ENCODE data around the gene PHC1. TPM values are rescaled to one million over a fixed set of nuclear protein-coding genes. Genes with fewer than 3 reads are reported as not detected.
"Not testable (repeated sequence)": the region's sequence is repeated elsewhere in the genome, so short reads cannot be mapped to it uniquely, and the experiment has no call there.

PHC1 gene
- total and polyA plus RNA-seq, 8 donors: 4.3 to 176 (median 18.5) TPM

- intact Hi-C loops (cut with DNase I; ENCODE audit: low total_unique reads): no loop called here
- no peak for TF ChIP-seq EP300 (IDR thresholded peaks at IDR 0.05)
- TF ChIP-seq, protein P1, sequence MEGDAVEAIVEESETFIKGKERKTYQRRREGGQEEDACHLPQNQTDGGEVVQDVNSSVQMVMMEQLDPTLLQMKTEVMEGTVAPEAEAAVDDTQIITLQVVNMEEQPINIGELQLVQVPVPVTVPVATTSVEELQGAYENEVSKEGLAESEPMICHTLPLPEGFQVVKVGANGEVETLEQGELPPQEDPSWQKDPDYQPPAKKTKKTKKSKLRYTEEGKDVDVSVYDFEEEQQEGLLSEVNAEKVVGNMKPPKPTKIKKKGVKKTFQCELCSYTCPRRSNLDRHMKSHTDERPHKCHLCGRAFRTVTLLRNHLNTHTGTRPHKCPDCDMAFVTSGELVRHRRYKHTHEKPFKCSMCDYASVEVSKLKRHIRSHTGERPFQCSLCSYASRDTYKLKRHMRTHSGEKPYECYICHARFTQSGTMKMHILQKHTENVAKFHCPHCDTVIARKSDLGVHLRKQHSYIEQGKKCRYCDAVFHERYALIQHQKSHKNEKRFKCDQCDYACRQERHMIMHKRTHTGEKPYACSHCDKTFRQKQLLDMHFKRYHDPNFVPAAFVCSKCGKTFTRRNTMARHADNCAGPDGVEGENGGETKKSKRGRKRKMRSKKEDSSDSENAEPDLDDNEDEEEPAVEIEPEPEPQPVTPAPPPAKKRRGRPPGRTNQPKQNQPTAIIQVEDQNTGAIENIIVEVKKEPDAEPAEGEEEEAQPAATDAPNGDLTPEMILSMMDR (IDR thresholded peaks at IDR 0.05): no peak
- no peak for TF ChIP-seq POLR2AphosphoS5 (IDR thresholded peaks at IDR 0.05)
- TF ChIP-seq POLR2A (IDR thresholded peaks at IDR 0.05): no peak
- peak; percentile 49 to 82 for DNase-seq
- peaks cover 14 to 39% (median 29%) of the 10 kb centered on the region in 4 donors for H3K4me1 ChIP-seq
- WGBS, 5 donors: 1 to 4% (median 2%) methylated on average over 18 to 28 of the region's 35 CpGs
- H3K36me3 ChIP-seq: peaks cover 3 to 17% (median 13%) of the 10 kb centered on the region in 4 donors
- peak overlapping the region; percentile 30 to 92 (median 86) for H3K27ac ChIP-seq
- no peaks in the 10 kb centered on the region for H3K27me3 ChIP-seq
- H3K9me3 ChIP-seq: no peaks in the 10 kb centered on the region
- H3K4me3 ChIP-seq: peak overlapping the region; percentile 56 to 78 (median 68)
Observed at GRCh38 chr12:8914716-8915526, 612 bp downstream of the PHC1 start.

GRCh38 chr12:8916154-8916553, 1.8 kb downstream of the PHC1 start:
- H3K9me3 ChIP-seq: no peaks in the 10 kb centered on the region
- intact Hi-C loops (cut with DNase I; ENCODE audit: low total_unique reads): no loop called here
- H3K27ac ChIP-seq: no peak overlapping the region
- TF ChIP-seq, protein P1 (IDR thresholded peaks at IDR 0.05): no peak
- no peak for TF ChIP-seq POLR2A (IDR thresholded peaks at IDR 0.05)
- TF ChIP-seq POLR2AphosphoS5 (IDR thresholded peaks at IDR 0.05): no peak
- TF ChIP-seq EP300 (IDR thresholded peaks at IDR 0.05): no peak
- no peaks in the 10 kb centered on the region for H3K27me3 ChIP-seq
- H3K4me1 ChIP-seq: peaks cover 14 to 39% (median 29%) of the 10 kb centered on the region in 4 donors
- no peak overlapping the region for H3K4me3 ChIP-seq
- no peak for DNase-seq
- peaks cover 9 to 29% (median 25%) of the 10 kb centered on the region in 4 donors for H3K36me3 ChIP-seq

GRCh38 chr12:8917031-8917430, 2.7 kb downstream of the PHC1 start:
- WGBS, 5 donors: 73 to 78% (median 76%) methylated on average over 3 of the region's 3 CpGs
- TF ChIP-seq EP300 (IDR thresholded peaks at IDR 0.05) (no peak), POLR2AphosphoS5 (IDR thresholded peaks at IDR 0.05) (no peak), POLR2A (IDR thresholded peaks at IDR 0.05) (no peak)
- TF ChIP-seq, protein P1 (IDR thresholded peaks at IDR 0.05): no peak
- intact Hi-C loops (cut with DNase I; ENCODE audit: low total_unique reads): no loop called here

DNA sequence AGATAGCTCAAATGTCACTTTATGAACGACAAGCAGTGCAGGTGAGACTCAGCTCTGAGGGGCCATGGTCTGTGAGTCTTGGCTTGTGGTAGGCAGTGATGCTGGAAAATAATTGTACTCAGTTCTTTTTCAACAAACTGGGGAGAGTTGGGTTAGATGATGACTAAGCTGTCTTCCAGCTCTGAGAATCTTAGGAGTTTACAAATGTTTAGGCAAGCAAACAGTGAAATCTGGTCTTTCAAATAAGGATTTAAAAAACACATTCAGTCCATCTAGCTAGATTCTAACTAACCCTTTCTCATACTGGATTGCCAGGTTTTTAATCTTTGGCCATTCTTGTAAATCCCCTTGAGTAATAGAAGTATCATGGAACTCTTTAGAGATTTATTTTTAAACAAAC, 3.4 kb downstream of the PHC1 start:
- WGBS, 5 donors: 53 to 69% (median 67%) methylated on average over 1 of the region's 1 CpG
- H3K4me3 ChIP-seq: no peak overlapping the region
- H3K27ac ChIP-seq: no peak overlapping the region
- no peaks in the 10 kb centered on the region for H3K27me3 ChIP-seq
- H3K9me3 ChIP-seq: no peaks in the 10 kb centered on the region
- peaks cover 14 to 37% (median 27%) of the 10 kb centered on the region in 4 donors for H3K4me1 ChIP-seq
- TF ChIP-seq EP300 (IDR thresholded peaks at IDR 0.05): no peak
- TF ChIP-seq, protein P1 (IDR thresholded peaks at IDR 0.05): no peak
- no peak for TF ChIP-seq POLR2AphosphoS5 (IDR thresholded peaks at IDR 0.05)
- no peak for TF ChIP-seq POLR2A (IDR thresholded peaks at IDR 0.05)
- intact Hi-C loops (cut with DNase I; ENCODE audit: low total_unique reads): no loop called here
- H3K36me3 ChIP-seq: peaks cover 16 to 45% (median 41%) of the 10 kb centered on the region in 4 donors
- DNase-seq: no peak

More at GRCh38 chr12:8917031-8917430, 2.7 kb downstream of the PHC1 start:
- peaks cover 14 to 39% (median 29%) of the 10 kb centered on the region in 4 donors for H3K4me1 ChIP-seq
- no peak overlapping the region for H3K27ac ChIP-seq
- H3K4me3 ChIP-seq: no peak overlapping the region
- H3K9me3 ChIP-seq: no peaks in the 10 kb centered on the region
- no peaks in the 10 kb centered on the region for H3K27me3 ChIP-seq
- DNase-seq: no peak
- H3K36me3 ChIP-seq: peaks cover 12 to 38% (median 34%) of the 10 kb centered on the region in 4 donors

- Histone ChIP-seq H3K4me1 (peaks cover 8 to 23% (median 15%) of the 10 kb centered on the region in 4 donors), H3K36me3 (peaks cover 16 to 60% (median 55%) of the 10 kb centered on the region in 4 donors)
- WGBS, 5 donors: 70 to 85% (median 81%) methylated on average over 4 of the region's 4 CpGs
- H3K9me3 ChIP-seq; DNase-seq; intact Hi-C loops (cut with DNase I; ENCODE audit: low total_unique reads); H3K27me3 ChIP-seq; H3K27ac ChIP-seq; H3K4me3 ChIP-seq: not testable (repeated sequence)
Observed at GRCh38 chr12:8919643-8920042, 5.3 kb downstream of the PHC1 start.
